ENCODE data around the gene PABPC4L.
"Not testable (repeated sequence)": the region's sequence is repeated elsewhere in the genome, so short reads cannot be mapped to it uniquely, and the experiment has no call there.

PABPC4L gene

GRCh38 chr4:134201216-134202161 is at the start of gene PABPC4L:
PABPC4L (minus strand) TSS chr4:134201789; CDS start chr4:134201019, 770 bp downstream.
- no peak for DNase-seq (ENCODE audit: extremely low read depth in 1 of 2, low read depth in 1 of 2)

GRCh38 chr4:134251322-134251721 is 49.7 kb upstream of the PABPC4L start:
- DNase-seq (ENCODE audit: extremely low read depth in 1 of 2, low read depth in 1 of 2): no peak

GRCh38 chr4:134243742-134244713 is 42.4 kb upstream of the PABPC4L start:
- no peak for DNase-seq (ENCODE audit: extremely low read depth in 1 of 2, low read depth in 1 of 2)

- DNase-seq (ENCODE audit: extremely low read depth in 1 of 2, low read depth in 1 of 2): no peak
Observed at GRCh38 chr4:134219043-134219442, 17.5 kb upstream of the PABPC4L start.

GRCh38 chr4:134216411-134216810 is 14.8 kb upstream of the PABPC4L start:
- DNase-seq (ENCODE audit: extremely low read depth in 1 of 2, low read depth in 1 of 2): no peak

- DNase-seq (ENCODE audit: extremely low read depth in 1 of 2, low read depth in 1 of 2): no peak
Observed at GRCh38 chr4:134215620-134216344, 14.2 kb upstream of the PABPC4L start.

GRCh38 chr4:134207955-134208354 is 6.4 kb upstream of the PABPC4L start:
- not testable (repeated sequence) for DNase-seq (ENCODE audit: extremely low read depth in 1 of 2, low read depth in 1 of 2)

- DNase-seq (ENCODE audit: extremely low read depth in 1 of 2, low read depth in 1 of 2): no peak
Observed at GRCh38 chr4:134202166-134202956, 772 bp upstream of the PABPC4L start.

- DNase-seq (ENCODE audit: extremely low read depth in 1 of 2, low read depth in 1 of 2): no peak
Observed at GRCh38 chr4:134200811-134201215, 776 bp downstream of the PABPC4L start.

- DNase-seq (ENCODE audit: extremely low read depth in 1 of 2, low read depth in 1 of 2): no peak
Observed at GRCh38 chr4:134189949-134190348, 11.6 kb downstream of the PABPC4L start.

GRCh38 chr4:134189480-134189879 is 12.1 kb downstream of the PABPC4L start:
- no peak for DNase-seq (ENCODE audit: extremely low read depth in 1 of 2, low read depth in 1 of 2)

- DNase-seq (ENCODE audit: extremely low read depth in 1 of 2, low read depth in 1 of 2): no peak
Observed at GRCh38 chr4:134178706-134179105, 22.9 kb downstream of the PABPC4L start.

GRCh38 chr4:134174271-134174670 is 27.3 kb downstream of the PABPC4L start:
- no peak for DNase-seq (ENCODE audit: extremely low read depth in 1 of 2, low read depth in 1 of 2)

GRCh38 chr4:134160211-134160610 is 41.4 kb downstream of the PABPC4L start:
- DNase-seq (ENCODE audit: extremely low read depth in 1 of 2, low read depth in 1 of 2): no peak

GRCh38 chr4:134154097-134154496 is 47.5 kb downstream of the PABPC4L start:
- DNase-seq (ENCODE audit: extremely low read depth in 1 of 2, low read depth in 1 of 2): no peak

GRCh38 chr4:134147941-134148340 is 53.6 kb downstream of the PABPC4L start:
- DNase-seq (ENCODE audit: extremely low read depth in 1 of 2, low read depth in 1 of 2): no peak

All from activated CD8-positive, alpha-beta memory T cell treated with anti-CD3 and anti-CD28 coated beads for 1 hour (primary cell).